ENCODE results near the gene ENPP6.

DNA sequence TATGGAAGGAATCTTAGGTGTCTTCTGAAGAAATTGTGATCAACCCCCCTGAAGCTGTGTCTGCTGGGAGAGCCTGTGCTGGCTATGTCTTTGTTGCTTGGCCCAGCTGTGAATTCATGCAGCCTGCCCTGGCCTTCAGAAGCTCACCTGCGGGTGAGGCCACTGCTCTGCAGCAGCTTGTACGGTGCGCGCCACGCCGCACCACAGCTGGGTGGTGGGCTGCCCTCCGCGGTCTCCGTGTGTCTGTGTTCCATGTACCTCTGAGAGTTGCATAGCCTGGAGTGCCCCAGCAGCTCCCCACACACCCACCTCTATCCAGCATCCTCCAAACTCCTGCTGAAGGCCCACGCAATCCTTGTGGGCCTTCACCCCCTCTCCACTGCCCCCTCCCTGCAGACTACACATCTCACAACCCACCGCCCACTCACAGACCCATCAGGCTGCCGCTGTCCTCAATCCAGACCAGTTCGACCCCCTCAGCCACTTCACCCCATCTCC is 65.6 kb downstream of the ENPP6 start:
- TF ChIP-seq EZH2 (IDR thresholded peaks at IDR 0.05) (no peak), POLR2AphosphoS5 (IDR thresholded peaks at IDR 0.05; ENCODE audit: borderline replicate concordance, low read depth, low read length) (no peak)

Measured in SK-N-MC (cell line).